PC-9 (cell line): ENCODE measurements around the gene U2AF1. TPM values are rescaled to one million over a fixed set of nuclear protein-coding genes. Genes with fewer than 3 reads are reported as not detected.
"Not testable (repeated sequence)": the region's sequence is repeated elsewhere in the genome, so short reads cannot be mapped to it uniquely, and the experiment has no call there.

Source experiments
- BruUV-seq: library from RNA; stranded (reverse); fragments of 400-500 nt; replicated peaks from 2 replicates; lab custom pipeline; 2021; lab: Mats Ljungman, UMichigan
- CTCF ChIA-PET: fragments of 300-600 bp; sonication (Branson Sonifier 250); formaldehyde crosslinking; loops from one replicate; lab custom pipeline; 2022; ENCODE audit warnings: antibody characterized with exemption; lab: Charles Lee
- POLR2A ChIA-PET: fragments of 300-600 bp; sonication (Branson Sonifier 250); formaldehyde crosslinking; loops from one replicate; lab custom pipeline; 2022; ENCODE audit warnings: antibody characterized with exemption; ENCODE audit not compliant: unreplicated experiment; lab: Charles Lee
- DNase-seq, 2 experiments: peaks; one replicate each; pipeline versions ENCODE4 v3.0.0 to v3.0.0-alpha.2; 2015 to 2022; ENCODE audit warnings: mixed read lengths in 1 of 2
- H2AFZ ChIP-seq: fragments of 200-600 bp; sonication (generic); 2 replicates; pipeline ENCODE4 v1.8.1; 2017; ENCODE audit warnings: antibody characterized with exemption
- H3F3A ChIP-seq: fragments of 200-600 bp; sonication (generic); 2 replicates; pipeline ENCODE4 v1.8.1; 2017; ENCODE audit warnings: antibody characterized with exemption, mild to moderate bottlenecking, low read depth; ENCODE audit not compliant: insufficient read depth
- H3K27ac ChIP-seq: fragments of 200-600 bp; sonication (generic); 2 replicates; pipeline ENCODE4 v1.6.1; 2016; ENCODE audit warnings: mixed run types
- H3K27me3 ChIP-seq: fragments of 200-600 bp; sonication (generic); 2 replicates; pipeline ENCODE4 v1.6.1; 2016; ENCODE audit warnings: low read depth, mixed run types; ENCODE audit not compliant: insufficient read depth
- H3K36me3 ChIP-seq: fragments of 200-600 bp; sonication (generic); 2 replicates; pipeline ENCODE4 v1.6.1; 2016; ENCODE audit warnings: low read depth, mixed run types
- H3K4me1 ChIP-seq: fragments of 200-600 bp; sonication (generic); replicated peaks from 2 replicates; pipeline ENCODE4 v1.6.1; 2016; ENCODE audit warnings: mixed run types; ENCODE audit not compliant: insufficient read depth
- H3K4me2 ChIP-seq: fragments of 200-600 bp; sonication (generic); 2 replicates; pipeline ENCODE4 v1.6.1; 2017; ENCODE audit warnings: mixed run types
- H3K4me3 ChIP-seq: fragments of 200-600 bp; sonication (generic); 2 replicates; pipeline ENCODE4 v1.6.1; 2016; ENCODE audit warnings: mixed run types
- H3K79me2 ChIP-seq: fragments of 200-600 bp; sonication (generic); 2 replicates; pipeline ENCODE4 v1.6.1; 2017; ENCODE audit warnings: low read depth, mixed run types
- H3K9me2 ChIP-seq: fragments of 200-600 bp; sonication (generic); 2 replicates; pipeline ENCODE4 v1.8.1; 2017; ENCODE audit warnings: mild to moderate bottlenecking; ENCODE audit not compliant: insufficient read depth
- H3K9me3 ChIP-seq: fragments of 200-600 bp; sonication (generic); 2 replicates; pipeline ENCODE4 v1.8.1; 2016; ENCODE audit warnings: low read depth; ENCODE audit not compliant: insufficient read depth
- H4K20me1 ChIP-seq: fragments of 200-600 bp; sonication (generic); 2 replicates; pipeline ENCODE4 v1.8.1; 2017; ENCODE audit not compliant: insufficient read depth
- intact Hi-C: fragments of 100-400 bp; cut with micrococcal nuclease; formaldehyde crosslinking; loops from one replicate; pipeline ENCODE4 v1.10.0; 2022; ENCODE audit not compliant: unreplicated experiment
- total RNA-seq: library from RNA; stranded (reverse); gene quantifications from 2 replicates; pipeline ENCODE4 v1.2.3, GENCODE V29; 2021

U2AF1 gene
- total RNA-seq, 1 experiment from 2014 or later, result 48.8 TPM

DNA sequence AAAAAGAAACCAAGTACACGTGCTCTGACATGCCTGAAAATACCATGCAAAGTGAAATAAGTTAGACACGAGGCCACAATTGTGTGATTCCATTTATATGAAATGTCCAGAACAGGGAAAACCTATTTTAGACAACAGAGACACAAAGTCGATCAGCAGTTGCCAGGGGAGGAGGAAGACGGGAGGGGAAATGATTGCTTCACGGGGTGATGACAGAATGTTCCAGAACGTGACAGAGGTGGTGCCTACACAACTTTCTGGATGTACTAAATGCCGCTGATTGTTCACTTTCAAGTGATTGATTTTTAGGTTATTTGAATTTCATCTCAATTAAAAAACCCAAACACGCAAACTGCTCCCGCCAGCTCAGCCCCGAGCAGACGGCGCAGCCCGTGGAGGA, 54.3 kb downstream of the U2AF1 start:
- POLR2A ChIA-PET, H3F3A ChIP-seq, H3K27ac ChIP-seq, H3K4me2 ChIP-seq, H3K4me1 ChIP-seq, H3K27me3 ChIP-seq, H3K36me3 ChIP-seq, H3K79me2 ChIP-seq, H3K9me2 ChIP-seq, H4K20me1 ChIP-seq, H3K4me3 ChIP-seq, BruUV-seq, CTCF ChIA-PET, H3K9me3 ChIP-seq, H2AFZ ChIP-seq, intact Hi-C loops, DNase-seq: not testable (repeated sequence)

DNA sequence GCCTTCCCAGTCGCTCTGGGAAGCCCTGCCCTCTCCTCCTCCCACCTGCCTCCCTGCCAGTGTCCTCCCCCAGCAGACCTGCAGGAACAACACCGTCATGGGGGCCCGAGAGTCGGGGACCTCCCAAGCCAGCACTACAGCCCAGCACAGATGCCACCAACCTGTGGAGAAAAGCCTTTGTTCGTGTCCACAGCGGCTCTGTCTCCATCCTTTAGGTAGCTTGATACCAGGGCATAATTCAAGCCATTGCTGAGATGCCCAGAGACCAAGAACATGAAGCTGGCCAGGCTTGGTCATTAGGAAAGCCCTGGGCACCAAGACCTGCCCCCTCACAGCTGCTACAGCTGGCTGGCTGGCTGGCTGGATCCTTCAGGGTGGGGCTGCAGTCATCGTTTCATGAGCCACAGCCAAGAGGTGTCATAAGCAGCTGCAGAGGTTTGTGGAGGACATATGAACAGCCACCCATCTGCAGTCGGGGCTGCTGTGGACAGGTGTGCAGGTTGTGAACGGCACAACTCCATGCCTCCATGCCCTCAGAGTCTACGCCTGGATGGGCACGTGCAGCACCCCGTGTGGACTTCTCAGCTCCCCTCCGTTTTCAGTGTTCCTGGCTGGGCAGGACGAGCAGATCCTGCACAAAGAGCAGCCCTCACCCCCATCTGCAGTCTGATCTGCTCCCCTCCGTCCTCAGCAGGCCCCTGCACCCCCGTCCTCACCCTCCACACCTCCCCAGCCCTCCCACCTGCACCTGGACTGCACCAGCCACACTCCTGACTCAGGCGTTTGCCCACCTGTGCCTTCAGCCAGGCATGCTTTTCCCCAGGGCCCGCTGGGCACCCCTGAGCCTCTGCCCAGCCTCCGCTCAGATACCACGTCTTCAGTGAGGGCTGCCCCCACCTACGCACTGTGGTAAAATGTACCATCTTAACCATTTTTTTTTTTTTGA, 61.2 kb downstream of the U2AF1 start:
- H3K4me3 ChIP-seq, CTCF ChIA-PET, H3K4me1 ChIP-seq, H3K36me3 ChIP-seq, H3K27me3 ChIP-seq, H3F3A ChIP-seq, BruUV-seq, H3K4me2 ChIP-seq, POLR2A ChIA-PET, intact Hi-C loops, H2AFZ ChIP-seq, H3K9me3 ChIP-seq, H4K20me1 ChIP-seq, H3K27ac ChIP-seq, H3K9me2 ChIP-seq, H3K79me2 ChIP-seq: not testable (repeated sequence)
- DNase-seq, result peak in 1 of 2 experiments; percentile 8

DNA sequence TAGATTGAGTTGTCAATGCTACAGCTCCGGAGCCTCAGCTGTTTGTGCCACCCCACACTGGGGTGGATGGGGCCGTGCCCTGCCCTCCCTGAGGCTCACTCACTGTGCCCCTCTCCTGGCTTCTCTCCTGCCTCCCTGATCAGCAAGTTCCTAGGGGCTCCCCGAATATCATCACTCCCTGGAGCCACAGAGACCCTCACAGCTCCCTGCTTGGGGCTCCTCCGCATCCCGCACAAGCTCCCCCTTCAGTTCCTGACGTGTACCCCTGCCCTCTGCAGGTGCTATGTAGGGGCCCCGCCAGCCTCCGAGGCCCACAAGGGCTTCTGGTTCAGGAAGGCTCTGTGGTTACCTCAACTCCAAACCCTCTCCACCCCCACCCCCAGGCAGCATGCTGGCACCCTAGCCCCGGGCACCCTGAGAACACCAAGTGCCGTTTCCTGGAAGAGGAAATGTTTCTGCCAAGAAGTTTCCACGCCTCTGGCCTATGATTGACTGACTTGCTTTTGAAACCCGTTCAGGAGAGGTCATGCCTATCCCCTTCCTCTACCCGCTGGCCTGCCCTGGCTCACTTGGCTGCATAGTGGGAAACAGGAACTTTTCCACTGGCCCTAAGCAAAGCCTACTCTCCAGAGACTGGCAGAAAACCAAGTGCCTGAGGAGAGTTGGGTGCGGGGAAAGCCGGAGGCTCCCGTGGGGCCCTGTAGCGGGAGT, 62.0 kb downstream of the U2AF1 start:
- H3K36me3 ChIP-seq, H3K9me3 ChIP-seq, intact Hi-C loops, H3K4me1 ChIP-seq, CTCF ChIA-PET, H3F3A ChIP-seq, POLR2A ChIA-PET, H3K27ac ChIP-seq, H3K9me2 ChIP-seq, H3K4me3 ChIP-seq, H4K20me1 ChIP-seq, H3K79me2 ChIP-seq, H3K27me3 ChIP-seq, H3K4me2 ChIP-seq, BruUV-seq, DNase-seq, H2AFZ ChIP-seq: not testable (repeated sequence)

DNA sequence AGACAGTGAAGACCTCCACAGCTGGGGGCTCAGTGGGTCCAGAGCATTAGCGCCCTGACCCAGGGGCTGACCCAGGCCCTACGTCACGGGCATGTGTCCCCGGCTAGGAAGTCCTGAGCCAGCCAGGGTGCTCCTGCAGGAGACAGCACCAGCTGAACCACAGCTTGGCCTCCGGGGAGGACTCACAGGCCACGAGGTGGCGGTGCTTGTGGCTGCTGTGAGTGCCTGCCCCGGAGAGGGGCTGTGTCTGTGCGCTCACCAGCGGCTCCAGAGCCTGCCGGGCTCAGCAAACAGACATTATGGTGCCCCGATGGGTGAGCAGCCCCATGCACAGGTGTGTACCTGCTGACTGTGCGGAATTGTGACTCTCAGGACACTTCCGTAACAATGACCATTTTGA, 62.8 kb downstream of the U2AF1 start:
- intact Hi-C loops, CTCF ChIA-PET, BruUV-seq, H3K4me2 ChIP-seq, DNase-seq, H3K9me2 ChIP-seq, POLR2A ChIA-PET, H3K4me1 ChIP-seq, H3K4me3 ChIP-seq, H4K20me1 ChIP-seq, H2AFZ ChIP-seq, H3K9me3 ChIP-seq, H3K27me3 ChIP-seq, H3F3A ChIP-seq, H3K27ac ChIP-seq, H3K36me3 ChIP-seq, H3K79me2 ChIP-seq: not testable (repeated sequence)

DNA sequence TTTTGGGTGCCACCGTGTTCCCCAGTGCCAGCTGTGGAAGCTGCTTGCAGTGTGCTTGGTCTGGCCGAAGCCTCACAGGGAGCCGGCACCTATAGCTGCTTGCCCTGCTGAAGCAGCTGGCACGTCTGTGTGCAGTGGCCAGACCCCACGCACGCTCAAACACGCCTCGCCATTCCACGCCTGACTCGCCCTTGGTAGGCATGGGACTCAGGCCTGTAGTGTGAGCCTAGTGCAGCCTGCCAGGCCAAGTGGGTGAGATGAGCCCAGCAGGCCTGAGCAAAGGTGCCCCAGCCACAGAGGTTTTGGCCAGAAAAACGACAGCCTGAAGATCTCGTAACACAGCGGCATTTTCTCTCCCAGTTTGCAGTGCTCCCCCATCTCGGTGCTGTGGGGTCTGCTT, 64.1 kb downstream of the U2AF1 start:
- H3K4me2 ChIP-seq, H3K9me3 ChIP-seq, H3F3A ChIP-seq, H3K27me3 ChIP-seq, BruUV-seq, H2AFZ ChIP-seq, intact Hi-C loops, DNase-seq, H3K9me2 ChIP-seq, H3K27ac ChIP-seq, POLR2A ChIA-PET, H3K79me2 ChIP-seq, CTCF ChIA-PET, H3K36me3 ChIP-seq, H3K4me3 ChIP-seq, H4K20me1 ChIP-seq, H3K4me1 ChIP-seq: not testable (repeated sequence)

Other genes starting within 250 kb of the U2AF1 start
- 17.6 and 18.7 TPM in 2 replicates for gene WDR4, start 228.0 kb downstream of the U2AF1 start, total RNA-seq
- 19.4 and 20.7 TPM in 2 replicates for gene NDUFV3, start 214.3 kb downstream of the U2AF1 start, total RNA-seq
- not detected in 2 replicates for gene ERVH48-1, start 181.9 kb downstream of the U2AF1 start, total RNA-seq
- 8.9 and 17.1 TPM in 2 replicates for gene PKNOX1, start 133.0 kb downstream of the U2AF1 start, total RNA-seq
- 102 and 108 TPM in 2 replicates for gene CBS, start 31.7 kb downstream of the U2AF1 start, total RNA-seq
- gene CRYAA, start 61.4 kb upstream of the U2AF1 start, total RNA-seq, result not detected in 2 replicates